Measurements from ENCODE around the gene CHRM3.
"Not testable (repeated sequence)": the region's sequence is repeated elsewhere in the genome, so short reads cannot be mapped to it uniquely, and the experiment has no call there.

CHRM3 gene

DNA sequence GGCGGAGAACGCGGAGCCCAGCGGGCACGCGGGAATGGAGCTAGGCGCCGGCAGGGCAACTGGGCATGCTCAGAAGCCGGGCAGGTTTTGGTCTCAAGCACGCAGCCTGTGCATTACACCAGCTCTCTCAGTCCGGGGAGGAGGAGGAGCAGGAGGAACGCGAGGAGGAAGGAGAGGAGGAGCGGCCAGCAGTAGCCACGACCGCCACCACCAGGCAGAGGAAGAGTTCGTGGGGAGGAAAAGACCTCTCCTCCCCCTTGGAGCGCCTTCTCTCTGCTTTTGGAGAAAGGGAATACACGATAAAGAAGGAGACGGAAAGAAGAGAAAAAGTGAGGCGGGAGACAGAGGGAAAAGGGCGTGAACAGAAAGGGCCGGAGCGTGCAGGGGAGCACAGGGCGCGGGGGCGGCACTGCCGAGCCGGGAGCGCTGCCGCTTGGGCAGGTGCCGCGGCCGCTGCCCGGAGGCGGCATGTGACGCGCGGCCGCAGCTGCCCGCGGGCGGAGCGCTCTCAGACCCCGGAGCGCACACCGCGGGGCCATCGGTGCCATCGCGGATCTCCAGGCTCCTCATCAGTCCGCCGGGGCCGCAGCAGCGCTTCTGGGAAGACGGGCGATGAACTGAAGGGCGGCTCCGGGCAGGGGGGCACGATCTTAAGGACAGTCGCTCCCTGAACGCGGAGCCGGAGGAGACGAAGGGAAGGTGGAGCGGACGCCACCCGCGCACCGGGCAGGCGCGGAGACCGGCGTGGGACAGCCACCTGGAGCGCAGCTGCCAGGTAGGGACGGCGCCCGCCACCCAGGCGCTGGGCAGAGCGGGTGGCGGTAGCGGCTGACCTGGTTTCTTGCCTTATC lies at the start of gene CHRM3:
Gene CHRM3 (plus strand): TSS at position 116 of the 851 bp plus-strand sequence. CDS start 520,884 bp downstream, outside the sequence.
- DNase-seq, result no peak

GRCh38 chr1:239337799-239338430 lies 48.5 kb upstream of the CHRM3 start:
- DNase-seq, result no peak

DNA sequence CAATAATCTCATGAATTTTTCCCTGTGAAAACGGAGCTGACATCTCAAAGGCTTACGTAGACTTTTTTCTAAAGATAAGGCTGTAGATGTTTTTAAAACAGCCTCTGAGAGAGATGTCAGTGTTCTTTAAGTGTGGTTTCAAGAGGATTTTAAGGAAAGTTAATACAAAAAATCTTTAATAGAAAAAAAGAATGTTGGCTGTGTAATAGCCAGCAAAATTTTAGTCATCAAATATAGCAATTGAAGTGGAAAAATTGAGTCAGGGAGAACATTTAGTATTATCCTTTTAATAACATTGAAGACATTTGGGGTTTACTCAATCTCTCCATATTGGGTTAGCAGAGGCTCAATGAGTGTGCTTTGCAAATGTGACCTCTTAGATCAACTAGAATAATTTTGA lies 38.6 kb upstream of the CHRM3 start:
- no peak for DNase-seq

DNA sequence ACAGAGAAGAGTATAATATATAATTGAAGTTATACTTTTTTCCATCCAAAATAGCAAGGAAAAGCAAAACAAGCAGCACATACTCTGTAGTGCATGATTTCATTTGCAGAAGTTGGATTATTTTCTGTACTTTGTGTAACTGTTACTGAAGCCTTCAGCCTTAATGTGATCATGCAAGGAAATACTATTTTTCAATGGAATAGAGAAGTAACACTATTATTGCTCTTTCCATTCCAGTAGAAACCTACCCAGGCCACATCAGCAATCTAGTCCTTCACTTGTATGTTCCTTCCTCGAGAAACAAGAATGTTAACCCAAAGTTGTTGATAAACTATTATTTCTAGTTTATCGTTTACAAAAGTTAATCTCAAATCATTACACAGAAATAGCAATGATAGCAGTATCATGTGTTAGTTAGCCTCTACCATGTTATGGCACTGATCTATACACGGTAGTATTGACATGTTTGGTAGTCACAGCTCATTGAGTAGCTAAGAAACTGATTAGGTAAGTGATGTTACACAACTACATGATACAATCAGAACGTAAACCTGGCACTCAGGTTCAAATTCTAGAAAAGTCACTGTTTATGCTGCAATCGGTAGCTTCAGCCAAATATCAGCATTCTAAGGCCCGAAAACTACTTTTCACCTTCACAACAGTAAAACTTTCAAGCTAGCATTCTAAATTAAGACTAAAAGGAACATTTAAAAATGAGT lies 37.6 kb upstream of the CHRM3 start:
- no peak for DNase-seq

- DNase-seq, result no peak
These were observed 36.7 kb upstream of the CHRM3 start for GRCh38 chr1:239349699-239350098.

GRCh38 chr1:239353536-239353935 lies 32.8 kb upstream of the CHRM3 start:
- DNase-seq, result no peak

DNA sequence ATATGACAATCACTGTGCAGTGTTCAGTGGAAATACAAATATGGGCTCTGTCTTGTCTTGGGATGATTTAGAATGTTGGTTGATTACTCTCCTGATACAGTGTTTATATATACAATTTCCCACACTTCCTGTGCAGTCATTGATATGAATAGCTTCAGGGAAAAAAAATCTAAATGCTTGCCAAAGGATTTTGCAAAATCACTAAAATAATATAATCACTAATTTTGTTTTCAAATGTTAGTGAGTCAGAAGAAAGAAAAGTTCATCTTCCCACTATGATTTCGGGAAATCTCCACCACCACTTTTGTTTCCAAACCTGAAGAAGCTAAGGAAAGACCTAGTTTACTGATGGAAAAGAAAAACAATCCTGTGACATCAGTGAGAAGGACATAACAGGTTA lies 32.1 kb upstream of the CHRM3 start:
- DNase-seq, result no peak

DNA sequence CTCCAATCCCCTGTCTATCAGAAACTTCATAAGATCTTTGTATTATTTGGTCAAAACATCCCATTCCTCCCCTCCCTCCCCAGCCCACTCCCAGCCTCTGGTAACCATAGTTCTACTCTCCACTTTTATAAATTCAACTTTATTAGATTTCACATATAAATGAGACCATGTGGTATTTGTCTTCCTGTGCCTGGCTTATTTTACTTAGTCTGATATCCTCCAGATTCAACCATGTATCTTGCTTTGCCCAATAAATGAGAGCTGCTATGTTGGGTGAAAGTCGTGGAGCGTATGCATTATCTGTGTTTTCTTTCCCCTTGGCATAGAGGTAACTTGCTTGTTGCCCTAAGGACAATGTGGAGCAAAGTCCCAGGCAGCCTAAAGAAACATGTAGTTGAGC lies 28.5 kb upstream of the CHRM3 start:
- no peak for DNase-seq

DNA sequence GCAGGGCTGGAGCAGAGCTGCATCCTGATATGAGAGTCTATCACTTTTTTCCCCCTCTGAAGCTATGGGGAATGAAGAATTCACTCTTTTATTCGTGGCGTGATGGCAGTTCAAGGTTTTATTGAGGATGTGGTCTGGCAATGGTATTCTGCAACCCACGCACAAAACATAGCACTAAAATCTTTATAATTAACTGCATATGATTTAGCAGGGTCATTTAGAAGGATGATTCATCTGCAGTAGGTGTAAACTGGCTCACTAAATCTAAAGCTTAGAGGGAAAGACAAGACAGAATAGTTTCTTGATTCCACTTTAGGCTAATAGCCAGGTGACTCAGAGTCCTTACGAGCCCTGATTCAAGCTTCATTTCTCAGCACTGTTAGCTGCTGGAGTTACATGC lies 25.0 kb upstream of the CHRM3 start:
- DNase-seq, result no peak

- no peak for DNase-seq
These were observed 22.4 kb upstream of the CHRM3 start for GRCh38 chr1:239363930-239364329.

DNA sequence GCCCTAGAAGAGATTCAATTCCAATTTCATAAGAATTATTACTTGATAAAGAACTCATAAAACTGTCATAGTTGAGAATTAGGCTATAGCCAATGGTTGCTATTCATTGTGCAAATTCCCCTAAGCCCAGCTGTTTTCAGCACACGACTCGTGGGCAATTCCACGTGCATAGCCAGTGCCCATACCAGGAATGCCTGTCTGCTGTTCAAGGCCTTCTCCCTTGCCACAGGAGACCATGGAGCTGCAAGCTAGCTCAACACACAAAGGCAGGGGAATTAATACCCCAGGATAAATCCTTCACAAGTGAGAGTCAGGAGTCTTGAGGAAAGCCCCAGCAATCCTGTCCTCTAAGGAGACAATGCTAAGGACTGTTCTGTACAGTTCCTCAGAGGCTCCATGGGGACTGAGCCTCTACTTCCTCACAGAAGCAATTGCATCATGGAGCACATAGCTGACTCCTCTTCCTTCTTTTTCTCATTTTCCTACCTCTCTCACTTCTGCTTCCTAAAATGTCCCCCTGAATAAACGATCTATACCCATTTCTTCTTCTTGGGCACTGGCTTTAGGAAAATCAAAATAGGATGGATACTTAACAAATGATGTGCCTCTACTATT lies 19.1 kb upstream of the CHRM3 start:
- DNase-seq, result no peak

- no peak for DNase-seq
These were observed 17.8 kb upstream of the CHRM3 start for GRCh38 chr1:239368436-239369109.

- not testable (repeated sequence) for DNase-seq
These were observed 15.5 kb upstream of the CHRM3 start for GRCh38 chr1:239370869-239371268.

- no peak for DNase-seq
These were observed 3.7 kb upstream of the CHRM3 start for GRCh38 chr1:239382666-239383065.

GRCh38 chr1:239383714-239384113 lies 2.7 kb upstream of the CHRM3 start:
- DNase-seq, result no peak

GRCh38 chr1:239387304-239388158 lies 1.2 kb downstream of the CHRM3 start:
- DNase-seq, result no peak

DNA sequence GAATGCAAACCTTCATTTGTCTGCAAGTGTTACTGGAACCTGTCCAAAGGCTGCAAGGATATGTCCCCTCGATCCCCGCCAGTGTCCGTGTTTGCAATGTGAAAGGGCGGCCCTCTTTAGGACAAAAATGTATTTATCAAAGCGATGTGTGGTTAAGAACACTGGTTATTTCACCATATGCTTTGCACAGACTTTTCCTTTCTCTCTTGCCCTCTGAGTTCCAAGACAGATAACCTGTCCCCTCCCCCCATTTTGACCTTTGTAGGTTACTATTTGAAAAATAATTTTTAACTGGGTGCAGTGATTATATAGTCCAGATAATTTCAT lies 1.8 kb downstream of the CHRM3 start:
- no peak for DNase-seq

- DNase-seq, result no peak
These were observed 2.2 kb downstream of the CHRM3 start for GRCh38 chr1:239388578-239388977.

GRCh38 chr1:239389703-239390102 lies 3.3 kb downstream of the CHRM3 start:
- no peak for DNase-seq

DNA sequence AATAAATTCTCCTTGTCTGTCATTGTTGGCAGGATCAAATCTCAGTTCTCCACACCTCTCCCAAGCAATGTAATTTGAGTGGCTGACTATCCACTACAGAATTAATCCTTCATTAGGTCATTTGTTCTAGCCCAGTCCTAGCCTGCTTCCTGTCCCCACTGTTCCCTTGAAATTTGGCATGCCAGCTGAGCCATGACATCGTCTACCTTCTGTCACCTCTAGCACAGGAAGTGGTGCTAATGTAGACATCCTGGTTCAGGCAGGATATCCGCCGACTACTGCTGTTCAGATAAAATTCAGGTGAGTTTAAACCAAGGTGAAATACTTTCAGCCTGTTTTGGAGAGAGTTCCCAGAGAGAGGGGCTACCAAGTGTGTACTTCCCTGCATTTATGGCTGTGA lies 5.9 kb downstream of the CHRM3 start:
- no peak for DNase-seq

DNA sequence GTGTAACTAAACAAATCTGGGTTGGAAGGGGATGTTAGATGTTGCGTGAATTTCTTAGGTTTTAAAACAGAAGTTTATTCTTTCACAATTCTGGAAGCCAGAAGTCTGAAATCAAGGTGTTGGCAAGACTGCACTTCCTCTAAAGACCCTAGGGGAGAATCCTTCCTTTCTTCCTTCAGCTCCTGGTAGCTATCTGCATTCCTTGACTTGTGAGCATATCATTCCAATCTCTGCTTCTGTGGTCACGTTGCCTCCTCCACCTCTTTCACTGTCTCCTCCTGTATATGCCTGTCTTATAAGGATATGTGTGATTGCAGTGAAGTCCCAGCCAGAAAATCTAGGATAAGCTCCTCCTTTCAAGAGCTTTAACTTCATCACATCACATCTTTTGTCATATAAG lies 7.7 kb downstream of the CHRM3 start:
- no peak for DNase-seq

DNA sequence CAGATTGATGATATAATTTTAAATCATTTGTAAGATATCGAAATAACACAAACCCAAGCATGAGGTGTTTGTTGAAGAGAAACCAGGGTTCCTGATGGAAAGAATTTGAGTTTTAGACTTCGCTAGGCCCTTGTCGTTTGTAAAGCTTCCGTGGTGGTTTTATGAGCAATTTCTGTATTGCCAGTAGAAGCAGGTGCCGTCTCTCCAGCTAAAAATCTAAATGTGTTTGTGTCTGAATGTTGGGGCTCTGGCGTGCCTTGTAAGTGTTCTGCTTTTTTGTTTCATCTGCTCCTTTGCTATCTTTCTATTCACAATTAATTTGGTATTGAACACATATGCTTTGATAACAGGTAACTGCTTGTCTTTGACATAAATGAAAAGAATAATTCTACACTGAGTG lies 27.5 kb downstream of the CHRM3 start:
- no peak for DNase-seq
